ENCODE data around the gene LRIG1. TPM values are rescaled to one million over a fixed set of nuclear protein-coding genes. Genes with fewer than 3 reads are reported as not detected.

The LRIG1 gene
- total RNA-seq, 6 experiments from 2014 or later = 15.8 to 23.2 (median 17.8) TPM

DNA sequence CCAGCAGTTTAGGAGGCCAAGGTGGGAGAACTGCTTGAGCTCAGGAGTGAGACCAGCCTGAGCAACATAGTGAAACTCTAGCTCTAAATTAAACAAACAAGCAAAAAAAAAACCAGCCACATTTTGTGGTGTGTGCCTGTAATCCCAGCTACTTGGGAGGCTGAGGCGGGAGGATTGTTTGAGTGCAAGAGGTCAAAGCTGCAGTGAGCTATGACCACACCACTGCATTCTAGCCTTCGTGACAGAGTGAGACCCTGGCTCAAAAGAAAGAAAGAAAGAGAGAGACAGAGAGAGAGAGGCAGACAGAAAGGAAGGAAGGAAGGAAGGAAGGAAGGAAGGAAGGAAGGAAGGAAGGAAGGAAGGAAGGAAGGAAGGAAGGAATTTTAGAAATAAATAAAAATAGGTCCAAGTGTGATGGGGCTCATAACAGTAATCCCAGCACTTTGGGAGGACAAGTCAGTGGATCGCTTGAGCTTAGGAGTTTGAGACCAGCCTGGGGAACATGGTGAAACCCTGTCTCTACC lies 38.7 kb upstream of the LRIG1 start:
- H3K9me3 ChIP-seq = no peaks in the 10 kb centered on the region
- no peak overlapping the region for H3K4me3 ChIP-seq
- no peaks in the 10 kb centered on the region for H3K4me1 ChIP-seq
- WGBS (ENCODE audit: insufficient coverage, low coverage, low lambda C conversion rate, missing lambda C conversion rate) = 79% methylated on average over 2 of the region's 3 CpGs
- TF ChIP-seq POLR2A (IDR thresholded peaks at IDR 0.05) = no peak
- TF ChIP-seq, protein P1, sequence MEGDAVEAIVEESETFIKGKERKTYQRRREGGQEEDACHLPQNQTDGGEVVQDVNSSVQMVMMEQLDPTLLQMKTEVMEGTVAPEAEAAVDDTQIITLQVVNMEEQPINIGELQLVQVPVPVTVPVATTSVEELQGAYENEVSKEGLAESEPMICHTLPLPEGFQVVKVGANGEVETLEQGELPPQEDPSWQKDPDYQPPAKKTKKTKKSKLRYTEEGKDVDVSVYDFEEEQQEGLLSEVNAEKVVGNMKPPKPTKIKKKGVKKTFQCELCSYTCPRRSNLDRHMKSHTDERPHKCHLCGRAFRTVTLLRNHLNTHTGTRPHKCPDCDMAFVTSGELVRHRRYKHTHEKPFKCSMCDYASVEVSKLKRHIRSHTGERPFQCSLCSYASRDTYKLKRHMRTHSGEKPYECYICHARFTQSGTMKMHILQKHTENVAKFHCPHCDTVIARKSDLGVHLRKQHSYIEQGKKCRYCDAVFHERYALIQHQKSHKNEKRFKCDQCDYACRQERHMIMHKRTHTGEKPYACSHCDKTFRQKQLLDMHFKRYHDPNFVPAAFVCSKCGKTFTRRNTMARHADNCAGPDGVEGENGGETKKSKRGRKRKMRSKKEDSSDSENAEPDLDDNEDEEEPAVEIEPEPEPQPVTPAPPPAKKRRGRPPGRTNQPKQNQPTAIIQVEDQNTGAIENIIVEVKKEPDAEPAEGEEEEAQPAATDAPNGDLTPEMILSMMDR (IDR thresholded peaks at IDR 0.05) = no peak
- ATAC-seq = no peak
- no peak overlapping the region for H3K27ac ChIP-seq
- intact Hi-C loops (cut with DNase I) = no loop called here
- H3K36me3 ChIP-seq = no peaks in the 10 kb centered on the region
- no peak for DNase-seq
- H3K27me3 ChIP-seq = no peaks in the 10 kb centered on the region

DNA sequence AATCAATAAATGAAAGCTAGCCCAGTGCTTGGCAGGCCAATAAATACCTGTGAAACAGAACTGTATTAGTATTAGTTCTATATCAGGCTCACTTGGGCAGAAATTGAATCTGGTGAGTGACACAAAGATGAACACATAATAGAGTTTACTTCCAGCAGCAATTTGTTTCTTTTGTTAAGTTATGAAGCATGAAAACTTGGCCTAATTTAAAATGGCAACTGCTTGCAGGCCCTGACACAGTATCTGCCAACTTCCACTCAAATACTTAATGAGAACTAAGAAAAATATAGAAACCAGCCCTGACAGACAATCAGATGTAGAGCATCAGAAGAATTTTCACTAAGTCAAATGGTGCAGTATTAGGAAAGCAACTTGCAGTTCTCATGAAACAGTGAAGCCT lies 37.6 kb upstream of the LRIG1 start:
- no peak for ATAC-seq

DNA sequence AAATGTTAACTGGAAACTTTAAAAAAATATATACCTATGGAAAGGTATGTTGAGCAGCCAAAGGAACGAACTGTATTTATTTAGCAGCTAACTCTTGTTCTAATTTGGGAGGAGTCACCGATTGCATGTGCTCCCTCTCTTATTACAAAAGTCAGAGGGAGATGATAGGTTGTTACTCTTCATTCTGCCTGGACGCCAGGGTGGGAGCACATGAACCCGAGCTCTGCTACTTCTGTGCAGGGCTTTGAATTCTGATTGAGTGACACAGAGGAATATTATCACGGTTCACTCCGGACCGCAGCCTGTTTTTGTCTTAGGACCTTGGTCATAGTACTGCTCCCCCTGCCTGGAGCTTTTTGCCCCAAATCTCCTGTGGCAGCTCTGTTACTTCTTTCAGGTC lies 36.9 kb upstream of the LRIG1 start:
- Histone ChIP-seq H3K9me3 (no peaks in the 10 kb centered on the region), H3K36me3 (no peaks in the 10 kb centered on the region), H3K27me3 (no peaks in the 10 kb centered on the region), H3K4me1 (no peaks in the 10 kb centered on the region), H3K4me3 (no peak overlapping the region), H3K27ac (no peak overlapping the region)
- DNase-seq (no peak), ATAC-seq (no peak)
- intact Hi-C loops (cut with DNase I) = no loop called here
- TF ChIP-seq, protein P1 (IDR thresholded peaks at IDR 0.05) = no peak
- TF ChIP-seq POLR2A (IDR thresholded peaks at IDR 0.05) = no peak
- WGBS (ENCODE audit: insufficient coverage, low coverage, low lambda C conversion rate, missing lambda C conversion rate) = 88% methylated on average over 7 of the region's 7 CpGs

More for the DNA sequence above, 37.6 kb upstream of the LRIG1 start:
- H3K27me3 ChIP-seq = no peaks in the 10 kb centered on the region
- H3K36me3 ChIP-seq = no peaks in the 10 kb centered on the region
- no peak for TF ChIP-seq POLR2A (IDR thresholded peaks at IDR 0.05)
- TF ChIP-seq, protein P1 (IDR thresholded peaks at IDR 0.05) = no peak
- DNase-seq = no peak
- H3K27ac ChIP-seq = no peak overlapping the region
- no peaks in the 10 kb centered on the region for H3K9me3 ChIP-seq
- no peaks in the 10 kb centered on the region for H3K4me1 ChIP-seq
- H3K4me3 ChIP-seq = no peak overlapping the region
- intact Hi-C loops (cut with DNase I) = no loop called here

DNA sequence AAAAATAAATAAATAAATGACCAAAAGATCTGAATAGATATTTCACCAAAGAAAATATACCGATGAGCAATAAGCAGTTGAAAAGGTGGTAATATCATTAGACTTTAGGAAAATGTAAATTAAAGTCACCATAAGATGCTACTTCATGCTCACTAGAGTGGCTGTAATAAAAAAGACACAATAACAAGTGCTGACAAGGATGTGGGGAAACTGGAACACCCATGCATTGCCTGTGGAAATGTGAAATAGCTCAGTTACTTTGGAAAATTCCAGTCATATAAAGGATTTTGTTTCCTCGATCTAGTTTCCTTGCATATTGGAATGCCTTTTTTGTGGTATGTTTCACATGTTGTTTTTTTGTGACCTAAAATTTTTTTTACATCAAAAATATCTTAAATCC lies 36.0 kb upstream of the LRIG1 start:
- DNase-seq (no peak), ATAC-seq (no peak)
- intact Hi-C loops (cut with DNase I) = no loop called here
- H3K4me3 ChIP-seq = no peak overlapping the region
- H3K9me3 ChIP-seq = no peaks in the 10 kb centered on the region
- H3K4me1 ChIP-seq = no peaks in the 10 kb centered on the region
- H3K36me3 ChIP-seq = no peaks in the 10 kb centered on the region
- H3K27me3 ChIP-seq = no peaks in the 10 kb centered on the region
- TF ChIP-seq POLR2A (IDR thresholded peaks at IDR 0.05) = no peak
- WGBS (ENCODE audit: insufficient coverage, low coverage, low lambda C conversion rate, missing lambda C conversion rate) = 83% methylated on average over 2 of the region's 2 CpGs
- no peak overlapping the region for H3K27ac ChIP-seq

DNA sequence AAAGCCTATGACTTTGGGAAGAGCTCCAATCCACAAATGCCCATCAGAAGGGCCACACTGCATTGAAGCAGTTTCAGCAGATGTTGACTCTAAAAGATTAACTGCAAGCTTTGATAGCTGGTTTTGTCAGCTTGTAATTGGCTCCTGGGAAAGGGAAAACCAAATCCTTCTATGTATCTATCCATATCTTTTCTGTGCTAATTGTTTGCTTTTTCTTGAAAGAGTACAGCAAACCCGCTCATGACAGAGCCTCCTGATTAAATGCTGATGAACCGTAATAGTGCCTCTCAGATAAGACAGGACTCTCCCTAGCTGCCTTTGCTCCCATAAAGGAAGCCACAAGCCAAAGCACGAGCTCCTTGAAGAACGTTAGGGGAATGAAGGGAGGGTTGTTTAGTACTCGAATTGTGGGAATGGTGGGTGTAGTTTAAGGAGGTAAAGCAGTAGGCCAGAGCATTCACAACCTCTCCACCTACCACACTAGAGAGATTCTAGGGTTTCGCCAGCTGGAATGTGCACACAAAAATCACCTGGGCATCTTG lies 33.6 kb upstream of the LRIG1 start:
- Histone ChIP-seq H3K36me3 (no peaks in the 10 kb centered on the region), H3K4me1 (no peaks in the 10 kb centered on the region), H3K9me3 (no peaks in the 10 kb centered on the region), H3K4me3 (no peak overlapping the region), H3K27ac (no peak overlapping the region), H3K27me3 (no peaks in the 10 kb centered on the region)
- 75% methylated on average over 5 of the region's 6 CpGs for WGBS (ENCODE audit: insufficient coverage, low coverage, low lambda C conversion rate, missing lambda C conversion rate)
- no peak for DNase-seq
- ATAC-seq = no peak
- TF ChIP-seq POLR2A (IDR thresholded peaks at IDR 0.05) = no peak
- TF ChIP-seq, protein P1 (IDR thresholded peaks at IDR 0.05) = no peak
- intact Hi-C loops (cut with DNase I) = no loop called here
